ENCODE measurements around the gene TMEM50A.

Gene TMEM50A

GRCh38 chr1:25338986-25339385 is 852 bp downstream of the TMEM50A start:
- Histone ChIP-seq H3K27ac (peak overlapping the region; percentile 97), H3K4me3 (ENCODE audit: low read depth, low read length) (peak overlapping the region; percentile 94), H3K27me3 (replicated peaks) (no peaks in the 10 kb centered on the region), H3K36me3 (replicated peaks) (peaks cover 11% of the 10 kb centered on the region)
- in situ Hi-C loops (cut with HindIII; ENCODE audit: low pct_ligation_motif_present, low sequenced_read_pairs): no loop called here
- DNase-seq: no peak
- no peak for TF ChIP-seq CTCF (IDR thresholded peaks at IDR 0.05; ENCODE audit: low read depth, low read length, missing control alignments)

- Histone ChIP-seq H3K27me3 (replicated peaks) (no peaks in the 10 kb centered on the region), H3K36me3 (replicated peaks) (peaks cover 26% of the 10 kb centered on the region), H3K4me3 (ENCODE audit: low read depth, low read length) (no peak overlapping the region), H3K27ac (no peak overlapping the region)
- in situ Hi-C loops (cut with HindIII; ENCODE audit: low pct_ligation_motif_present, low sequenced_read_pairs): no loop called here
- DNase-seq: no peak
- no peak for TF ChIP-seq CTCF (IDR thresholded peaks at IDR 0.05; ENCODE audit: low read depth, low read length, missing control alignments)
Observed at GRCh38 chr1:25341746-25342145, 3.6 kb downstream of the TMEM50A start.

GRCh38 chr1:25342846-25343245 is 4.7 kb downstream of the TMEM50A start:
- Histone ChIP-seq H3K36me3 (replicated peaks) (peaks cover 26% of the 10 kb centered on the region), H3K27me3 (replicated peaks) (no peaks in the 10 kb centered on the region), H3K27ac (no peak overlapping the region), H3K4me3 (ENCODE audit: low read depth, low read length) (no peak overlapping the region)
- in situ Hi-C loops (cut with HindIII; ENCODE audit: low pct_ligation_motif_present, low sequenced_read_pairs): no loop called here
- no peak for TF ChIP-seq CTCF (IDR thresholded peaks at IDR 0.05; ENCODE audit: low read depth, low read length, missing control alignments)
- no peak for DNase-seq

GRCh38 chr1:25343872-25344271 is 5.7 kb downstream of the TMEM50A start:
- DNase-seq: peak; percentile 80
- in situ Hi-C loops (cut with HindIII; ENCODE audit: low pct_ligation_motif_present, low sequenced_read_pairs): no loop called here
- peaks cover 26% of the 10 kb centered on the region for H3K36me3 ChIP-seq (replicated peaks)
- H3K27ac ChIP-seq: peak overlapping the region; percentile 59
- no peak overlapping the region for H3K4me3 ChIP-seq (ENCODE audit: low read depth, low read length)
- TF ChIP-seq CTCF (IDR thresholded peaks at IDR 0.05; ENCODE audit: low read depth, low read length, missing control alignments): no peak
- H3K27me3 ChIP-seq (replicated peaks): no peaks in the 10 kb centered on the region

GRCh38 chr1:25347556-25347955 is 9.4 kb downstream of the TMEM50A start:
- DNase-seq: no peak
- in situ Hi-C loops (cut with HindIII; ENCODE audit: low pct_ligation_motif_present, low sequenced_read_pairs): no loop called here
- no peaks in the 10 kb centered on the region for H3K27me3 ChIP-seq (replicated peaks)
- H3K27ac ChIP-seq: no peak overlapping the region
- H3K4me3 ChIP-seq (ENCODE audit: low read depth, low read length): no peak overlapping the region
- TF ChIP-seq CTCF (IDR thresholded peaks at IDR 0.05; ENCODE audit: low read depth, low read length, missing control alignments): no peak
- H3K36me3 ChIP-seq (replicated peaks): peaks cover 32% of the 10 kb centered on the region

GRCh38 chr1:25349606-25350005 is 11.5 kb downstream of the TMEM50A start:
- in situ Hi-C loops (cut with HindIII; ENCODE audit: low pct_ligation_motif_present, low sequenced_read_pairs): no loop called here
- Histone ChIP-seq H3K27ac (no peak overlapping the region), H3K4me3 (ENCODE audit: low read depth, low read length) (no peak overlapping the region), H3K27me3 (replicated peaks) (no peaks in the 10 kb centered on the region), H3K36me3 (replicated peaks) (peaks cover 41% of the 10 kb centered on the region)
- no peak for TF ChIP-seq CTCF (IDR thresholded peaks at IDR 0.05; ENCODE audit: low read depth, low read length, missing control alignments)
- DNase-seq: no peak

All from brain microvascular endothelial cell (primary cell).